Astrocyte (in vitro differentiated cells and primary cell): ENCODE data around the gene SPPL3. TPM values are rescaled to one million over a fixed set of nuclear protein-coding genes. Genes with fewer than 3 reads are reported as not detected.

ENCODE experiments used
- DNase-seq: peaks from one replicate; pipeline ENCODE4 v3.0.0-alpha.2; 2010; ENCODE audit warnings: low read depth
- FAIRE-seq: peaks from 2 replicates; lab custom pipeline; 2011; peaks lifted over from hg19 to GRCh38; lab: Jason Lieb, UNC
- H2AFZ ChIP-seq: 2 replicates; pipeline ENCODE4 v1.6.0; 2012; ENCODE audit warnings: low read depth, low read length, inconsistent platforms
- H3K27ac ChIP-seq: 2 replicates; pipeline ENCODE4 v1.5.1; 2011; ENCODE audit warnings: low read depth, low read length, inconsistent platforms
- H3K27me3 ChIP-seq: 2 replicates; pipeline ENCODE4 v1.6.0; 2011; ENCODE audit warnings: low read length, inconsistent platforms; ENCODE audit not compliant: insufficient read depth
- H3K36me3 ChIP-seq: 2 replicates; pipeline ENCODE4 v1.5.1; 2011; ENCODE audit warnings: low read length, inconsistent platforms; ENCODE audit not compliant: insufficient read depth
- H3K4me1 ChIP-seq: 2 replicates; pipeline ENCODE4 v1.5.1; 2011; ENCODE audit warnings: low read length, inconsistent platforms; ENCODE audit not compliant: insufficient read depth
- H3K4me2 ChIP-seq: 2 replicates; pipeline ENCODE4 v1.6.0; 2012; ENCODE audit warnings: low read length, inconsistent platforms
- H3K4me3 ChIP-seq: 2 replicates; pipeline ENCODE4 v1.5.1; 2011; ENCODE audit warnings: low read depth, mild to moderate bottlenecking, low read length, inconsistent platforms; ENCODE audit not compliant: insufficient read depth
- H3K79me2 ChIP-seq: 2 replicates; pipeline ENCODE4 v1.6.0; 2012; ENCODE audit warnings: mild to moderate bottlenecking, low read length, inconsistent platforms; ENCODE audit not compliant: insufficient read depth
- H3K9ac ChIP-seq: 2 replicates; pipeline ENCODE4 v1.6.0; 2012; ENCODE audit warnings: mild to moderate bottlenecking, low read length, inconsistent platforms
- H3K9me3 ChIP-seq: 2 replicates; pipeline ENCODE4 v1.5.1; 2012; ENCODE audit warnings: low read depth, mild to moderate bottlenecking, low read length, inconsistent platforms; ENCODE audit not compliant: insufficient read depth
- H4K20me1 ChIP-seq: 2 replicates; pipeline ENCODE4 v1.6.0; 2012; ENCODE audit warnings: low read length, inconsistent platforms; ENCODE audit not compliant: insufficient read depth
- H3K27ac Mint-ChIP-seq: one replicate; pipeline ENCODE4 v1.8.0; 2021; ENCODE audit warnings: mild to moderate bottlenecking, mixed read lengths; ENCODE audit not compliant: unreplicated experiment
- H3K27me3 Mint-ChIP-seq: one replicate; pipeline ENCODE4 v1.8.0; 2021; ENCODE audit warnings: low read depth, mixed read lengths; ENCODE audit not compliant: unreplicated experiment
- H3K36me3 Mint-ChIP-seq: one replicate; pipeline ENCODE4 v1.8.0; 2021; ENCODE audit warnings: low read depth, mixed read lengths; ENCODE audit not compliant: unreplicated experiment
- H3K4me1 Mint-ChIP-seq: one replicate; pipeline ENCODE4 v1.8.0; 2021; ENCODE audit warnings: low read depth, mixed read lengths; ENCODE audit not compliant: unreplicated experiment
- H3K4me3 Mint-ChIP-seq: one replicate; pipeline ENCODE4 v1.8.0; 2021; ENCODE audit warnings: mild to moderate bottlenecking, moderate library complexity, mixed read lengths; ENCODE audit not compliant: unreplicated experiment
- H3K9me3 Mint-ChIP-seq: one replicate; pipeline ENCODE4 v1.8.0; 2021; ENCODE audit warnings: mild to moderate bottlenecking, mixed read lengths; ENCODE audit not compliant: unreplicated experiment
- CTCF ChIP-seq: IDR thresholded peaks from 2 replicates; pipeline ENCODE4 v1.5.1; 2011; ENCODE audit warnings: low read depth, mild to moderate bottlenecking, inconsistent platforms, low read length, moderate library complexity; ENCODE audit not compliant: insufficient read depth
- EZH2 ChIP-seq: IDR thresholded peaks from 2 replicates; pipeline ENCODE4 v1.6.1; 2012; ENCODE audit warnings: mild to moderate bottlenecking, low read length, inconsistent platforms; ENCODE audit not compliant: insufficient read depth
- total RNA-seq: library from RNA; stranded (reverse); gene quantifications from 2 replicates; pipeline ENCODE4 v1.2.1, GENCODE V29; 2021

SPPL3 gene
- total RNA-seq, 1 donor from 2014 or later: 48.3 TPM

- H3K27ac Mint-ChIP-seq: no peak overlapping the region
- no peak overlapping the region for H2AFZ ChIP-seq
- H3K27me3 ChIP-seq: peaks cover 3% of the 10 kb centered on the region
- TF ChIP-seq CTCF: no peak
- no peak for TF ChIP-seq EZH2
- no peaks in the 10 kb centered on the region for H3K79me2 ChIP-seq
- no peaks in the 10 kb centered on the region for H4K20me1 ChIP-seq
- H3K9me3 ChIP-seq: no peaks in the 10 kb centered on the region
- DNase-seq: no peak
- no peaks in the 10 kb centered on the region for H3K4me1 ChIP-seq
- no peak overlapping the region for H3K27ac ChIP-seq
- peaks cover 2% of the 10 kb centered on the region for H3K36me3 Mint-ChIP-seq
- H3K4me1 Mint-ChIP-seq: no peaks in the 10 kb centered on the region
- no peak overlapping the region for H3K9ac ChIP-seq
- H3K4me3 Mint-ChIP-seq: no peak overlapping the region
- H3K4me3 ChIP-seq: no peak overlapping the region
- no peak for FAIRE-seq
- H3K36me3 ChIP-seq: no peaks in the 10 kb centered on the region
- no peaks in the 10 kb centered on the region for H3K27me3 Mint-ChIP-seq
- no peak overlapping the region for H3K4me2 ChIP-seq
- no peaks in the 10 kb centered on the region for H3K9me3 Mint-ChIP-seq
Observed at GRCh38 chr12:120930032-120930431, 25.9 kb upstream of the SPPL3 start.

DNA sequence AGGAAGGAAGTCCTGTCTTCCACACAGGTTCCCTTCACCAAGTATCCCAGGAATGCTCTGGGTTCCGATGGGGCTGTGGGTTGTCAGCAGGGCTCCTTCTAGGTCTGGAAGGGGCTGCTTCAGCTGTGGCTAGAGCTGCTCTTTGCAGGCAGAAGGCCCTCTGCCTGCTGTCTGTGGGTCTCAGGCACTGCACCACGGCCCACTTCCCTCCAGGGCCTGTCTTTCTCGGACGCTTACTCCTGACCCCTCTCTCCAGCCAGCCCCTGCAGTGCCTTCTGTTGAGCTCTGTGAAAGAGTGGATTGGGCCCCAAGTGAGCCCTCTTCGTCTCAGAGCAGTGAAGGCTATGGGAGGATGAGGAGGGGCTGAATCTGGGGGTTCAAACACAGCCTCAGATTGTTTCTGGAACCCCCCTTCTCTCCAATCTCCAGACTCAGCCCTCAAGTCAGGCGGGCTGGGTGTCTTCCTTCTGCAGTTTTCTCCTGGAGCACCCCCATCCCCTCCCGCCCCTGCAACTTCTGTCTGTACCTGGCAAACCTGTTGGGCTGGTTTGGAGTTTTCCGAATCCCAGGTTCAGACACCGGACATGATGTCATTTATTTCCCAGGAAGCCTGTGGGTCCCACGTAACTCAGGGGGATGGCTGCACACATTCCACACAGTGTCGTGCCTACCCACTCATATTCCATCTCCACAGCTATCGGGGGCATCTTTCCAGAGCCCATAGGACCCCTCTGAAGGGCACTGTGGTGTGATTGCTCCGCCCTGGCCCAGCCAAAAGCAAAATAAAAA, 24.9 kb upstream of the SPPL3 start:
- Histone ChIP-seq H3K4me1 (no peaks in the 10 kb centered on the region), H3K9me3 (no peaks in the 10 kb centered on the region), H3K27me3 (peaks cover 3% of the 10 kb centered on the region), H3K27ac (no peak overlapping the region), H3K9ac (no peak overlapping the region), H3K4me3 (no peak overlapping the region), H3K36me3 (no peaks in the 10 kb centered on the region), H4K20me1 (no peaks in the 10 kb centered on the region), H2AFZ (no peak overlapping the region), H3K79me2 (no peaks in the 10 kb centered on the region), H3K4me2 (no peak overlapping the region)
- no peak for TF ChIP-seq EZH2
- TF ChIP-seq CTCF: no peak
- H3K27me3 Mint-ChIP-seq: no peaks in the 10 kb centered on the region
- H3K9me3 Mint-ChIP-seq: no peaks in the 10 kb centered on the region
- no peaks in the 10 kb centered on the region for H3K4me1 Mint-ChIP-seq
- no peak for DNase-seq
- peaks cover 2% of the 10 kb centered on the region for H3K36me3 Mint-ChIP-seq
- no peak overlapping the region for H3K4me3 Mint-ChIP-seq
- no peak for FAIRE-seq
- peak overlapping the region; percentile 18 for H3K27ac Mint-ChIP-seq
